ENCODE results near the gene NFKBIE.

The NFKBIE gene

GRCh38 chr6:44292661-44293365 is 27.5 kb upstream of the NFKBIE start:
- no peak for TF ChIP-seq CTCF (IDR thresholded peaks at IDR 0.05)

GRCh38 chr6:44291841-44292240 is 26.5 kb upstream of the NFKBIE start:
- TF ChIP-seq CTCF (IDR thresholded peaks at IDR 0.05) = no peak

- TF ChIP-seq CTCF (IDR thresholded peaks at IDR 0.05) = no peak
These were observed 24.4 kb upstream of the NFKBIE start for GRCh38 chr6:44289726-44290260.

GRCh38 chr6:44286747-44287146 is 21.4 kb upstream of the NFKBIE start:
- no peak for TF ChIP-seq CTCF (IDR thresholded peaks at IDR 0.05)

GRCh38 chr6:44286285-44286565 is 20.9 kb upstream of the NFKBIE start:
- no peak for TF ChIP-seq CTCF (IDR thresholded peaks at IDR 0.05)

- TF ChIP-seq CTCF (IDR thresholded peaks at IDR 0.05) = no peak
These were observed 20.4 kb upstream of the NFKBIE start for GRCh38 chr6:44285552-44286284.

GRCh38 chr6:44284867-44285266 is 19.5 kb upstream of the NFKBIE start:
- TF ChIP-seq CTCF (IDR thresholded peaks at IDR 0.05) = no peak

Data from LNCAP (cell line).